CD14-positive monocyte (primary cell): ENCODE measurements around the gene TPRX2. TPM values are rescaled to one million over a fixed set of nuclear protein-coding genes. Genes with fewer than 3 reads are reported as not detected.
"Not testable (repeated sequence)": the region's sequence is repeated elsewhere in the genome, so short reads cannot be mapped to it uniquely, and the experiment has no call there.

Source experiments
- DNase-seq, 3 donors: peaks; one replicate each; pipeline ENCODE4 v3.0.0-alpha.2; 2011 to 2022
- H2AFZ ChIP-seq: 2 replicates; pipeline ENCODE4 v1.6.0; 2012; ENCODE audit warnings: mild to moderate bottlenecking, low read depth, low read length, inconsistent platforms; ENCODE audit not compliant: insufficient read depth, poor library complexity, severe bottlenecking
- H3K27ac ChIP-seq, 2 donors: 1 replicate in 1 of 2; 2 replicates in 1 of 2; pipeline ENCODE4 v1.5.1; 2012 to 2013; ENCODE audit warnings: low read length in 2 of 2, control low read depth in 1 of 2, inconsistent platforms in 1 of 2, low read depth in 1 of 2, mild to moderate bottlenecking in 1 of 2
- H3K27me3 ChIP-seq, 2 donors: one replicate each; pipeline versions ENCODE4 v1.6.0 to v1.6.1; 2011 to 2013; ENCODE audit warnings: low read length in 2 of 2; ENCODE audit not compliant: control insufficient read depth in 2 of 2, insufficient read depth in 2 of 2
- H3K36me3 ChIP-seq, 2 donors: replicated peaks in 1 of 2; 1 replicate in 1 of 2; 2 replicates in 1 of 2; pipeline versions ENCODE4 v1.5.1 to v1.6.1; 2012 to 2013; ENCODE audit warnings: low read length in 2 of 2, control low read depth in 1 of 2, inconsistent platforms in 1 of 2, mild to moderate bottlenecking in 1 of 2; ENCODE audit not compliant: insufficient read depth in 2 of 2, control insufficient read depth in 1 of 2
- H3K4me1 ChIP-seq, 2 donors: 1 replicate in 1 of 2; 2 replicates in 1 of 2; pipeline versions ENCODE4 v1.5.1 to v1.6.1; 2012 to 2013; ENCODE audit warnings: low read length in 2 of 2, control low read depth in 1 of 2, inconsistent platforms in 1 of 2, mild to moderate bottlenecking in 1 of 2, moderate library complexity in 1 of 2; ENCODE audit not compliant: insufficient read depth in 2 of 2, control insufficient read depth in 1 of 2
- H3K4me2 ChIP-seq: replicated peaks from 2 replicates; pipeline ENCODE3; 2012; ENCODE audit warnings: low read length, moderate library complexity, mild to moderate bottlenecking; ENCODE audit not compliant: poor library complexity, severe bottlenecking; ENCODE audit errors: extremely low read depth
- H3K4me3 ChIP-seq, 3 experiments: fragments of 200-600 bp in 1 of 3; sonication (generic) in 1 of 3; replicated peaks in 1 of 3; 1 replicate in 2 of 3; 2 replicates in 1 of 3; pipeline ENCODE4 v1.5.1; 2011 to 2013; ENCODE audit warnings: low read length in 3 of 3, mild to moderate bottlenecking in 3 of 3, control low read depth in 2 of 3, low read depth in 2 of 3, inconsistent platforms in 1 of 3, moderate library complexity in 1 of 3
- H3K79me2 ChIP-seq: 2 replicates; pipeline ENCODE4 v1.6.0; 2012; ENCODE audit warnings: mild to moderate bottlenecking, control low read depth, inconsistent platforms, low read length, moderate library complexity; ENCODE audit not compliant: insufficient read depth
- H3K9ac ChIP-seq: 2 replicates; pipeline ENCODE4 v1.6.0; 2017; ENCODE audit warnings: low read length, mild to moderate bottlenecking; ENCODE audit not compliant: insufficient read depth, poor library complexity, severe bottlenecking
- H3K9me3 ChIP-seq, 2 donors: replicated peaks in 1 of 2; 1 replicate in 1 of 2; 2 replicates in 1 of 2; pipeline versions ENCODE4 v1.5.1 to v1.6.1; 2012 to 2013; ENCODE audit warnings: low read length in 2 of 2, control low read depth in 1 of 2; ENCODE audit not compliant: control insufficient read depth in 1 of 2, insufficient read depth in 1 of 2
- H4K20me1 ChIP-seq: 2 replicates; pipeline ENCODE4 v1.6.0; 2012; ENCODE audit warnings: mild to moderate bottlenecking, low read length, control low read depth, moderate library complexity; ENCODE audit not compliant: insufficient read depth
- H3K27ac Mint-ChIP-seq, 7 donors: one replicate each; pipeline ENCODE4 v1.8.0; 2020; ENCODE audit warnings: mild to moderate bottlenecking in 7 of 7, mixed read lengths in 7 of 7, moderate library complexity in 6 of 7, inconsistent platforms in 2 of 7
- H3K27me3 Mint-ChIP-seq, 3 donors: one replicate each; pipeline ENCODE4 v1.8.0; 2021 to 2022; ENCODE audit warnings: low read depth in 3 of 3, mild to moderate bottlenecking in 3 of 3, mixed read lengths in 3 of 3, moderate library complexity in 3 of 3, inconsistent platforms in 1 of 3
- H3K36me3 Mint-ChIP-seq, 2 donors: one replicate each; pipeline ENCODE4 v1.8.0; 2020; ENCODE audit warnings: mixed read lengths in 2 of 2, inconsistent platforms in 1 of 2, mild to moderate bottlenecking in 1 of 2
- H3K4me1 Mint-ChIP-seq: one replicate; pipeline ENCODE4 v1.8.0; 2020; ENCODE audit warnings: mild to moderate bottlenecking, mixed read lengths
- H3K4me3 Mint-ChIP-seq, 2 donors: one replicate each; pipeline ENCODE4 v1.8.0; 2020; ENCODE audit warnings: mild to moderate bottlenecking in 2 of 2, mixed read lengths in 2 of 2, moderate library complexity in 1 of 2
- H3K9me3 Mint-ChIP-seq, 7 donors: one replicate each; pipeline ENCODE4 v1.8.0; 2020 to 2022; ENCODE audit warnings: mixed read lengths in 7 of 7, mild to moderate bottlenecking in 6 of 7, moderate library complexity in 6 of 7, inconsistent platforms in 2 of 7
- CTCF ChIP-seq: fragments of 200-600 bp; IDR thresholded peaks from one replicate; pipeline ENCODE4 v1.8.0; 2022; ENCODE audit warnings: antibody characterized with exemption, mild to moderate bottlenecking
- WGBS: methylation state at CpG from one replicate; pipeline ENCODE4 v1.1.5; 2013; ENCODE audit warnings: missing lambda C conversion rate; ENCODE audit not compliant: insufficient coverage; 5-methylcytosine and 5-hydroxymethylcytosine counted together
- intact Hi-C, 2 donors: fragments of 100-400 bp; cut with micrococcal nuclease; formaldehyde crosslinking; loops; one replicate each; pipeline versions ENCODE4 v1.15.0 to v1.15.1; 2023
- polyA plus RNA-seq, 3 donors: library from polyadenylated mRNA; depleted of rRNA in 1 of 3; unstranded in 2 of 3; stranded (reverse) in 1 of 3; fragments of 300-500 nt in 2 of 3; fragments of >200 nt in 1 of 3; fragmentation: Illumina TruSeq in 2 of 3; gene quantifications; 1 replicate in 2 of 3; 2 replicates in 1 of 3; pipeline ENCODE4 v1.2.3, GENCODE V29; 2012 to 2021

The TPRX2 gene
- polyA plus RNA-seq, 3 donors: not detected

GRCh38 chr19:47853003-47853402 is 6.0 kb upstream of the TPRX2 start:
- H3K27ac Mint-ChIP-seq: peak overlapping the region in 1 of 7 donors; percentile 4

GRCh38 chr19:47854459-47854858 is 4.6 kb upstream of the TPRX2 start:
- Histone ChIP-seq H3K36me3 (no peaks in the 10 kb centered on the region), H3K9ac (no peak overlapping the region), H4K20me1 (no peaks in the 10 kb centered on the region), H3K9me3 (no peaks in the 10 kb centered on the region), H3K27ac (no peak overlapping the region), H3K4me1 (no peaks in the 10 kb centered on the region), H2AFZ (no peak overlapping the region), H3K4me2 (no peak overlapping the region), H3K79me2 (no peaks in the 10 kb centered on the region), H3K27me3 (peaks cover 0 to 11% of the 10 kb centered on the region in 2 donors), H3K4me3 (no peak overlapping the region)
- intact Hi-C loops: no loop called here
- no peak for DNase-seq
- peaks cover 27 to 38% (median 28%) of the 10 kb centered on the region in 3 donors for H3K27me3 Mint-ChIP-seq
- H3K9me3 Mint-ChIP-seq: peaks cover 0 to 5% (median under 1%) of the 10 kb centered on the region in 7 donors
- no peaks in the 10 kb centered on the region for H3K36me3 Mint-ChIP-seq
- TF ChIP-seq CTCF: no peak
- H3K4me1 Mint-ChIP-seq: peaks cover 3% of the 10 kb centered on the region
- 4% methylated on average over 3 of the region's 4 CpGs for WGBS
- H3K4me3 Mint-ChIP-seq: no peak overlapping the region
- H3K27ac Mint-ChIP-seq: no peak overlapping the region

More at GRCh38 chr19:47853003-47853402, 6.0 kb upstream of the TPRX2 start:
- Histone ChIP-seq H3K36me3 (no peaks in the 10 kb centered on the region), H3K4me3 (no peak overlapping the region), H3K9ac (no peak overlapping the region), H3K9me3 (no peaks in the 10 kb centered on the region), H4K20me1 (no peaks in the 10 kb centered on the region), H3K4me2 (no peak overlapping the region), H3K27me3 (peaks cover 4 to 23% of the 10 kb centered on the region in 2 donors), H3K79me2 (no peaks in the 10 kb centered on the region), H3K27ac (no peak overlapping the region), H2AFZ (no peak overlapping the region), H3K4me1 (no peaks in the 10 kb centered on the region)
- intact Hi-C loops: no loop called here
- peaks cover 36 to 47% (median 39%) of the 10 kb centered on the region in 3 donors for H3K27me3 Mint-ChIP-seq
- no peak for DNase-seq
- H3K9me3 Mint-ChIP-seq: peaks cover 0 to 13% (median 7%) of the 10 kb centered on the region in 7 donors
- WGBS: 80% methylated on average over 5 of the region's 5 CpGs
- no peak overlapping the region for H3K4me3 Mint-ChIP-seq
- no peaks in the 10 kb centered on the region for H3K36me3 Mint-ChIP-seq
- TF ChIP-seq CTCF: no peak
- H3K4me1 Mint-ChIP-seq: peaks cover 11% of the 10 kb centered on the region

GRCh38 chr19:47858231-47858630 is 804 bp upstream of the TPRX2 start:
- intact Hi-C loops, H2AFZ ChIP-seq, H3K79me2 ChIP-seq, DNase-seq, H3K4me2 ChIP-seq, H3K4me1 ChIP-seq, H3K27ac ChIP-seq, H3K27me3 ChIP-seq, H3K4me1 Mint-ChIP-seq, H3K36me3 ChIP-seq, H3K4me3 Mint-ChIP-seq, H3K9ac ChIP-seq, H3K36me3 Mint-ChIP-seq, H4K20me1 ChIP-seq, H3K4me3 ChIP-seq: not testable (repeated sequence)
- WGBS: 97% methylated on average over 5 of the region's 9 CpGs
- Mint-ChIP-seq H3K9me3 (peaks cover 7 to 19% (median 12%) of the 10 kb centered on the region in 7 donors), H3K27me3 (peaks cover 22 to 33% (median 27%) of the 10 kb centered on the region in 3 donors), H3K27ac (peak overlapping the region in 1 of 7 donors; percentile 8)
- peaks cover 0 to 11% of the 10 kb centered on the region in 2 donors for H3K9me3 ChIP-seq
